MM.1S (cell line): ENCODE measurements around the gene DTHD1.

ENCODE experiments used
- DNase-seq: peaks from one replicate; pipeline ENCODE4 v3.0.0-alpha.2; 2015
- H2AFZ ChIP-seq: fragments of 300-600 bp; sonication (generic); 2 replicates; pipeline ENCODE4 v1.6.0; 2016; ENCODE audit warnings: antibody characterized with exemption, low read length
- H3F3A ChIP-seq: fragments of 300-600 bp; sonication (generic); 2 replicates; pipeline ENCODE4 v1.6.1; 2016; ENCODE audit warnings: mild to moderate bottlenecking, antibody characterized with exemption, low read length, moderate library complexity, mixed read lengths; ENCODE audit not compliant: insufficient read depth
- H3K27ac ChIP-seq: fragments of 300-600 bp; sonication (generic); 2 replicates; pipeline ENCODE4 v1.5.1; 2016; ENCODE audit warnings: mild to moderate bottlenecking, low read length
- H3K27me3 ChIP-seq: fragments of 300-600 bp; sonication (generic); replicated peaks from 2 replicates; pipeline ENCODE4 v1.6.0; 2016; ENCODE audit warnings: low read length; ENCODE audit not compliant: insufficient read depth
- H3K36me3 ChIP-seq: fragments of 300-600 bp; sonication (generic); replicated peaks from 2 replicates; pipeline ENCODE4 v1.6.1; 2016; ENCODE audit warnings: mild to moderate bottlenecking, low read length, mixed read lengths; ENCODE audit not compliant: insufficient read depth
- H3K4me1 ChIP-seq: fragments of 300-600 bp; sonication (generic); 2 replicates; pipeline ENCODE4 v1.6.1; 2016; ENCODE audit warnings: low read length, mixed read lengths
- H3K4me2 ChIP-seq: fragments of 300-600 bp; sonication (generic); 2 replicates; pipeline ENCODE4 v1.6.0; 2016; ENCODE audit warnings: low read depth, low read length
- H3K4me3 ChIP-seq: fragments of 300-600 bp; sonication (generic); 2 replicates; pipeline ENCODE4 v1.5.1; 2016; ENCODE audit warnings: low read length, mixed read lengths
- H3K79me2 ChIP-seq: fragments of 300-600 bp; sonication (generic); 2 replicates; pipeline ENCODE4 v1.6.1; 2016; ENCODE audit warnings: mixed run types, low read length, mixed read lengths
- H3K9ac ChIP-seq: fragments of 300-600 bp; sonication (generic); 2 replicates; pipeline ENCODE4 v1.6.1; 2016; ENCODE audit warnings: low read length, mixed read lengths
- H3K9me2 ChIP-seq: fragments of 300-600 bp; sonication (generic); replicated peaks from 2 replicates; pipeline ENCODE4 v1.6.1; 2016; ENCODE audit warnings: mild to moderate bottlenecking, low read length, mixed read lengths; ENCODE audit not compliant: insufficient read depth
- H3K9me3 ChIP-seq: fragments of 300-600 bp; sonication (generic); replicated peaks from 2 replicates; pipeline ENCODE4 v1.6.1; 2016; ENCODE audit warnings: mild to moderate bottlenecking, low read length, mixed read lengths; ENCODE audit not compliant: insufficient read depth
- H4K20me1 ChIP-seq: fragments of 300-600 bp; sonication (generic); 2 replicates; pipeline ENCODE4 v1.6.1; 2016; ENCODE audit warnings: mild to moderate bottlenecking, low read length, moderate library complexity, mixed read lengths; ENCODE audit not compliant: insufficient read depth
- CTCF ChIP-seq: fragments of 300-600 bp; sonication (generic); IDR thresholded peaks from 2 replicates; pipeline ENCODE4 v1.5.1; 2016; ENCODE audit warnings: antibody characterized with exemption, low read length, mixed read lengths
- EZH2 ChIP-seq: fragments of 300-600 bp; sonication (generic); optimal IDR thresholded peaks from 2 replicates; pipeline ENCODE3; 2017; ENCODE audit warnings: low read depth, mild to moderate bottlenecking, antibody characterized with exemption, low read length, mixed read lengths
- EZH2phosphoT487 ChIP-seq: fragments of 300-600 bp; sonication (generic); IDR thresholded peaks from 2 replicates; pipeline ENCODE4 v1.6.1; 2018; ENCODE audit warnings: antibody characterized with exemption, low read length

DTHD1 gene

GRCh38 chr4:36292556-36293188 is 11.3 kb downstream of the DTHD1 start:
- Histone ChIP-seq H2AFZ (no peak overlapping the region), H3K4me1 (no peaks in the 10 kb centered on the region), H3K9me3 (no peaks in the 10 kb centered on the region), H3K9ac (no peak overlapping the region), H3F3A (no peaks in the 10 kb centered on the region), H3K79me2 (no peaks in the 10 kb centered on the region), H3K27ac (no peak overlapping the region), H3K27me3 (no peaks in the 10 kb centered on the region), H4K20me1 (no peaks in the 10 kb centered on the region), H3K9me2 (no peaks in the 10 kb centered on the region), H3K36me3 (no peaks in the 10 kb centered on the region), H3K4me3 (no peak overlapping the region), H3K4me2 (no peak overlapping the region)
- no peak for DNase-seq
- TF ChIP-seq EZH2 (no peak), EZH2phosphoT487 (no peak), CTCF (no peak)

- Histone ChIP-seq H3K9me2 (no peaks in the 10 kb centered on the region), H3K36me3 (no peaks in the 10 kb centered on the region), H3F3A (no peaks in the 10 kb centered on the region), H2AFZ (no peak overlapping the region), H3K9ac (no peak overlapping the region), H3K79me2 (no peaks in the 10 kb centered on the region), H3K9me3 (no peaks in the 10 kb centered on the region), H3K27ac (no peak overlapping the region), H4K20me1 (no peaks in the 10 kb centered on the region), H3K4me3 (no peak overlapping the region), H3K4me2 (no peak overlapping the region), H3K4me1 (no peaks in the 10 kb centered on the region), H3K27me3 (no peaks in the 10 kb centered on the region)
- no peak for DNase-seq
- TF ChIP-seq CTCF (no peak), EZH2 (no peak), EZH2phosphoT487 (no peak)
Observed at GRCh38 chr4:36301127-36301526, 19.7 kb downstream of the DTHD1 start.

- no peak overlapping the region for H2AFZ ChIP-seq
- no peaks in the 10 kb centered on the region for H3K9me3 ChIP-seq
- H3K27me3 ChIP-seq: no peaks in the 10 kb centered on the region
- H3K9me2 ChIP-seq: no peaks in the 10 kb centered on the region
- DNase-seq: no peak
- H3F3A ChIP-seq: no peaks in the 10 kb centered on the region
- H3K27ac ChIP-seq: no peak overlapping the region
- no peak overlapping the region for H3K4me3 ChIP-seq
- no peaks in the 10 kb centered on the region for H3K36me3 ChIP-seq
- no peaks in the 10 kb centered on the region for H4K20me1 ChIP-seq
- no peaks in the 10 kb centered on the region for H3K79me2 ChIP-seq
- no peak for TF ChIP-seq CTCF
- TF ChIP-seq EZH2: no peak
- H3K4me2 ChIP-seq: no peak overlapping the region
- H3K4me1 ChIP-seq: no peaks in the 10 kb centered on the region
- H3K9ac ChIP-seq: no peak overlapping the region
Observed at GRCh38 chr4:36303426-36304137, 22.2 kb downstream of the DTHD1 start.
